Adrenal gland (tissue), 5 donors: Measurements from ENCODE around the gene AHRR.

ENCODE experiments used
- POLR2A ChIP-seq, 2 donors: fragments of 450-650 bp; IDR thresholded peaks; one replicate each; pipeline ENCODE4 v1.6.1; 2017; ENCODE audit warnings: antibody characterized with exemption in 2 of 2, mild to moderate bottlenecking in 2 of 2, moderate library complexity in 1 of 2
- TF ChIP-seq, protein P1 (sequence below), 6 experiments: fragments of 450-650 bp in 4 of 6; fragments of 200-600 bp in 2 of 6; sonication (generic) in 1 of 6; IDR thresholded peaks; 1 replicate in 5 of 6; 2 replicates in 1 of 6; pipeline versions ENCODE4 v1.5.1 to v1.8.0; 2016 to 2021; ENCODE audit warnings: antibody characterized with exemption in 6 of 6, mild to moderate bottlenecking in 2 of 6, moderate library complexity in 1 of 6
- donor health status: DM: no; HTN: no; CAD: no.

GRCh38 chr5:352639-353611, 31.4 kb downstream of the AHRR start:
- TF ChIP-seq, protein P1, sequence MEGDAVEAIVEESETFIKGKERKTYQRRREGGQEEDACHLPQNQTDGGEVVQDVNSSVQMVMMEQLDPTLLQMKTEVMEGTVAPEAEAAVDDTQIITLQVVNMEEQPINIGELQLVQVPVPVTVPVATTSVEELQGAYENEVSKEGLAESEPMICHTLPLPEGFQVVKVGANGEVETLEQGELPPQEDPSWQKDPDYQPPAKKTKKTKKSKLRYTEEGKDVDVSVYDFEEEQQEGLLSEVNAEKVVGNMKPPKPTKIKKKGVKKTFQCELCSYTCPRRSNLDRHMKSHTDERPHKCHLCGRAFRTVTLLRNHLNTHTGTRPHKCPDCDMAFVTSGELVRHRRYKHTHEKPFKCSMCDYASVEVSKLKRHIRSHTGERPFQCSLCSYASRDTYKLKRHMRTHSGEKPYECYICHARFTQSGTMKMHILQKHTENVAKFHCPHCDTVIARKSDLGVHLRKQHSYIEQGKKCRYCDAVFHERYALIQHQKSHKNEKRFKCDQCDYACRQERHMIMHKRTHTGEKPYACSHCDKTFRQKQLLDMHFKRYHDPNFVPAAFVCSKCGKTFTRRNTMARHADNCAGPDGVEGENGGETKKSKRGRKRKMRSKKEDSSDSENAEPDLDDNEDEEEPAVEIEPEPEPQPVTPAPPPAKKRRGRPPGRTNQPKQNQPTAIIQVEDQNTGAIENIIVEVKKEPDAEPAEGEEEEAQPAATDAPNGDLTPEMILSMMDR (IDR thresholded peaks at IDR 0.05) = no peak
- TF ChIP-seq POLR2A (IDR thresholded peaks at IDR 0.05) = no peak
